HepG2 (cell line): ENCODE results near the gene ZNF3. TPM values are rescaled to one million over a fixed set of nuclear protein-coding genes. Genes with fewer than 3 reads are reported as not detected.

Experiments
- CBFB ChIP-seq: sonication (generic); formaldehyde crosslinking; IDR thresholded peaks from 2 replicates; pipeline ENCODE4 v1.4.0; 2020; ENCODE audit warnings: missing genetic modification reagents
- CBX5 ChIP-seq: sonication (generic); formaldehyde crosslinking; IDR thresholded peaks from 2 replicates; pipeline ENCODE4 v1.4.0; 2020; ENCODE audit warnings: missing genetic modification reagents, borderline replicate concordance
- EEA1 ChIP-seq: sonication (generic); formaldehyde crosslinking; IDR thresholded peaks from 2 replicates; pipeline ENCODE4 v1.5.1; 2020; ENCODE audit warnings: mild to moderate bottlenecking, missing genetic modification reagents, borderline replicate concordance
- ETV5 ChIP-seq: IDR thresholded peaks from 2 replicates; pipeline ENCODE4 v1.6.1; 2018; ENCODE audit warnings: missing biosample characterization, missing genetic modification reagents, inconsistent platforms, borderline replicate concordance
- GABPA ChIP-seq, 2 experiments: IDR thresholded peaks; 2 replicates each; pipeline ENCODE4 v1.6.1; 2011 to 2016; ENCODE audit warnings: low read depth in 2 of 2, low read length in 1 of 2, missing biosample characterization in 1 of 2, missing genetic modification characterization in 1 of 2
- IRF2 ChIP-seq: IDR thresholded peaks from 2 replicates; pipeline ENCODE4 v1.6.1; 2018; ENCODE audit warnings: missing genetic modification reagents, missing compliant biosample characterization
- MLX ChIP-seq: IDR thresholded peaks from 2 replicates; pipeline ENCODE4 v1.6.1; 2016
- PHF8 ChIP-seq: sonication (generic); formaldehyde crosslinking; IDR thresholded peaks from 2 replicates; pipeline ENCODE4 v1.5.0; 2020; ENCODE audit warnings: missing genetic modification reagents
- RNF219 ChIP-seq: sonication (generic); formaldehyde crosslinking; IDR thresholded peaks from 2 replicates; pipeline ENCODE4 v1.5.0; 2020; ENCODE audit warnings: mild to moderate bottlenecking, missing genetic modification reagents
- SKIL ChIP-seq: sonication (generic); formaldehyde crosslinking; IDR thresholded peaks from 2 replicates; pipeline ENCODE4 v1.8.0; 2022; ENCODE audit warnings: missing genetic modification reagents, mild to moderate bottlenecking, moderate library complexity, borderline replicate concordance
- TBX3 ChIP-seq: fragments of 450-650 bp; IDR thresholded peaks from 2 replicates; pipeline ENCODE4 v1.6.1; 2017; ENCODE audit warnings: antibody characterized with exemption, mild to moderate bottlenecking, inconsistent platforms, borderline replicate concordance
- UBTF ChIP-seq: sonication (generic); formaldehyde crosslinking; IDR thresholded peaks from 2 replicates; pipeline ENCODE4 v1.4.0; 2020; ENCODE audit warnings: mild to moderate bottlenecking, missing genetic modification reagents
- ZC3H13 ChIP-seq: sonication (generic); formaldehyde crosslinking; IDR thresholded peaks from 2 replicates; pipeline ENCODE4 v1.8.1; 2023; ENCODE audit warnings: mild to moderate bottlenecking, missing genetic modification reagents, moderate library complexity
- ZFP41 ChIP-seq: sonication (generic); formaldehyde crosslinking; IDR thresholded peaks from 2 replicates; pipeline ENCODE4 v1.4.0; 2020; ENCODE audit warnings: mild to moderate bottlenecking, missing genetic modification reagents, borderline replicate concordance
- ZNF17 ChIP-seq: sonication (generic); formaldehyde crosslinking; IDR thresholded peaks from 2 replicates; pipeline ENCODE4 v1.5.0; 2020; ENCODE audit warnings: mild to moderate bottlenecking, missing genetic modification reagents
- ZNF281 ChIP-seq: sonication (generic); formaldehyde crosslinking; IDR thresholded peaks from 2 replicates; pipeline ENCODE4 v1.4.0; 2020; ENCODE audit warnings: missing genetic modification reagents, borderline replicate concordance
- ZNF282 ChIP-seq: fragments of 450-650 bp; IDR thresholded peaks from 2 replicates; pipeline ENCODE4 v1.6.1; 2018; ENCODE audit not compliant: partially characterized antibody
- ZNF382 ChIP-seq: sonication (generic); formaldehyde crosslinking; IDR thresholded peaks from 2 replicates; pipeline ENCODE4 v1.5.0; 2020; ENCODE audit warnings: missing genetic modification reagents, mild to moderate bottlenecking, borderline replicate concordance
- ZNF605 ChIP-seq: sonication (generic); formaldehyde crosslinking; IDR thresholded peaks from 2 replicates; pipeline ENCODE4 v1.8.0; 2022; ENCODE audit warnings: mild to moderate bottlenecking, missing genetic modification reagents
- polyA plus RNA-seq, 8 experiments: library from polyadenylated mRNA; depleted of rRNA in 3 of 8; stranded (reverse) in 7 of 8; unstranded in 1 of 8; fragments of >200 nt; fragmentation: Illumina TruSeq in 4 of 8; extraction: Trizol in 4 of 8; gene quantifications; 2 replicates each; pipeline versions ENCODE4 v1.2.1 to v1.2.3, GENCODE V29; 2011 to 2016; ENCODE audit warnings: low read depth in 4 of 8, missing spikeins in 1 of 8, mixed read lengths in 1 of 8; ENCODE audit not compliant: insufficient read depth in 1 of 8
- total RNA-seq, 5 experiments: library from RNA; depleted of rRNA; stranded (reverse); fragments of >200 nt; fragmentation: Illumina TruSeq; extraction: Trizol; gene quantifications; 2 replicates each; pipeline ENCODE4 v1.2.3, GENCODE V29; 2016; ENCODE audit warnings: low read depth in 1 of 5

ZNF3 gene
- total and polyA plus RNA-seq, 2 of the 13 experiments (the other 11 are each of a cell fraction or from before 2014, with no cell fraction given): 33.7 to 56.9 TPM

- TF ChIP-seq SKIL (CRISPR knock-in tag) (peak; percentile 24; the same call in 1 of the 2 replicates), ZFP41 (CRISPR knock-in tag) (peak; percentile 26; the same call in 1 of the 2 replicates), IRF2 (CRISPR knock-in tag) (peak; percentile 98), ZNF17 (CRISPR knock-in tag) (0 out of 2 replicates have a peak, but pooled peaks have one; percentile 62), RNF219 (CRISPR knock-in tag) (peak; percentile 52; the same call in 1 of the 2 replicates), ETV5 (peak; percentile 57), CBX5 (CRISPR knock-in tag) (peak; percentile 95; the same call in 1 of the 2 replicates), ZNF281 (CRISPR knock-in tag) (peak; percentile 33; the same call in 1 of the 2 replicates), ZNF605 (CRISPR knock-in tag) (peak; percentile 81), EEA1 (no peak), ZC3H13 (CRISPR knock-in tag) (peak; percentile 92; the same call in 1 of the 2 replicates), MLX (CRISPR knock-in tag) (peak; percentile 70; the same call in 1 of the 2 replicates), TBX3 (peak; percentile 46; the same call in 1 of the 2 replicates), CBFB (peak; percentile 78), ZNF382 (CRISPR knock-in tag) (no peak), PHF8 (CRISPR knock-in tag) (peak; percentile 92), ZNF282 (no peak), GABPA (IDR thresholded peaks at IDR 0.05; ENCODE audit: low read depth, low read length) (peak; percentile 98), GABPA (CRISPR knock-in tag; IDR thresholded peaks at IDR 0.05; ENCODE audit: low read depth) (peak; percentile 98), UBTF (CRISPR knock-in tag) (peak; percentile 78)
Measured at GRCh38 chr7:100081535-100082102, at the start of gene ZNF3 (continued).
